Measurements from ENCODE around the gene GPA33. TPM values are rescaled to one million over a fixed set of nuclear protein-coding genes. Genes with fewer than 3 reads are reported as not detected.

Gene GPA33
- polyA plus RNA-seq, 1 donor (not counting 4 experiments of a cell fraction or from before 2014, with no cell fraction given): not detected

GRCh38 chr1:167110586-167110985 lies 20.4 kb upstream of the GPA33 start:
- H3K9ac ChIP-seq (ENCODE audit: control insufficient read depth, extremely low read depth, insufficient read depth, low read length): no peak overlapping the region
- no peaks in the 10 kb centered on the region for H3K79me2 ChIP-seq (ENCODE audit: control insufficient read depth, insufficient read depth, low read length)
- DNase-seq (ENCODE audit: low read depth, low spot score) (no peak), FAIRE-seq (no peak)
- peaks cover 3% of the 10 kb centered on the region for H3K4me1 ChIP-seq (ENCODE audit: control insufficient read depth, extremely low read depth, insufficient read depth, low read length)
- no peaks in the 10 kb centered on the region for H3K27me3 ChIP-seq (ENCODE audit: control insufficient read depth, extremely low read depth, insufficient read depth, low read length)
- no peak overlapping the region for H3K4me2 ChIP-seq (ENCODE audit: control insufficient read depth, extremely low read depth, insufficient read depth, low read depth, low read length)
- TF ChIP-seq CTCF (optimal IDR thresholded peaks at IDR 0.05 in 1 of 3, IDR thresholded peaks at IDR 0.05 in 1 of 3, conservative IDR thresholded peaks at IDR 0.05 in 1 of 3; ENCODE audit: extremely low read depth in 1 of 3, insufficient read depth in 2 of 3, low read length in 3 of 3) (no peak), EZH2 (IDR thresholded peaks at IDR 0.05; ENCODE audit: low read length) (no peak)
- H2AFZ ChIP-seq (ENCODE audit: control insufficient read depth, low read length): no peak overlapping the region
- no peaks in the 10 kb centered on the region for H3K36me3 ChIP-seq (ENCODE audit: control insufficient read depth in 2 of 2, extremely low read depth in 1 of 2, insufficient read depth in 2 of 2, low read length in 2 of 2)
- H4K20me1 ChIP-seq (ENCODE audit: control insufficient read depth, extremely low read depth, insufficient read depth, low read length): no peaks in the 10 kb centered on the region
- no peak overlapping the region for H3K27ac ChIP-seq (ENCODE audit: control insufficient read depth, insufficient read depth, low read length)
- no peak overlapping the region for H3K4me3 ChIP-seq (ENCODE audit: control insufficient read depth in 2 of 3, extremely low read depth in 1 of 3, insufficient read depth in 2 of 3, low read depth in 1 of 3, low read length in 3 of 3)
- no peaks in the 10 kb centered on the region for H3K9me3 ChIP-seq (ENCODE audit: control insufficient read depth, low read depth, low read length)
- dilution Hi-C loops (cut with MboI; ENCODE audit: extremely low pct_ligation_motif_present, low sequenced_read_pairs): no loop called here
- no peaks in the 10 kb centered on the region for H3K9me1 ChIP-seq (ENCODE audit: control insufficient read depth, extremely low read depth, insufficient read depth, low read length)

- TF ChIP-seq CTCF (optimal IDR thresholded peaks at IDR 0.05 in 1 of 3, IDR thresholded peaks at IDR 0.05 in 1 of 3, conservative IDR thresholded peaks at IDR 0.05 in 1 of 3; ENCODE audit: extremely low read depth in 1 of 3, insufficient read depth in 2 of 3, low read length in 3 of 3) (no peak), EZH2 (IDR thresholded peaks at IDR 0.05; ENCODE audit: low read length) (no peak)
- Histone ChIP-seq H3K79me2 (ENCODE audit: control insufficient read depth, insufficient read depth, low read length) (no peaks in the 10 kb centered on the region), H3K4me1 (ENCODE audit: control insufficient read depth, extremely low read depth, insufficient read depth, low read length) (peaks cover 3% of the 10 kb centered on the region), H3K4me2 (ENCODE audit: control insufficient read depth, extremely low read depth, insufficient read depth, low read depth, low read length) (no peak overlapping the region), H4K20me1 (ENCODE audit: control insufficient read depth, extremely low read depth, insufficient read depth, low read length) (no peaks in the 10 kb centered on the region), H3K27me3 (ENCODE audit: control insufficient read depth, extremely low read depth, insufficient read depth, low read length) (no peaks in the 10 kb centered on the region), H3K4me3 (ENCODE audit: control insufficient read depth in 2 of 3, extremely low read depth in 1 of 3, insufficient read depth in 2 of 3, low read depth in 1 of 3, low read length in 3 of 3) (no peak overlapping the region), H2AFZ (ENCODE audit: control insufficient read depth, low read length) (no peak overlapping the region), H3K36me3 (ENCODE audit: control insufficient read depth in 2 of 2, extremely low read depth in 1 of 2, insufficient read depth in 2 of 2, low read length in 2 of 2) (no peaks in the 10 kb centered on the region), H3K9ac (ENCODE audit: control insufficient read depth, extremely low read depth, insufficient read depth, low read length) (no peak overlapping the region), H3K9me1 (ENCODE audit: control insufficient read depth, extremely low read depth, insufficient read depth, low read length) (no peaks in the 10 kb centered on the region), H3K27ac (ENCODE audit: control insufficient read depth, insufficient read depth, low read length) (no peak overlapping the region), H3K9me3 (ENCODE audit: control insufficient read depth, low read depth, low read length) (no peaks in the 10 kb centered on the region)
- dilution Hi-C loops (cut with MboI; ENCODE audit: extremely low pct_ligation_motif_present, low sequenced_read_pairs): no loop called here
- FAIRE-seq: no peak
- no peak for DNase-seq (ENCODE audit: low read depth, low spot score)
These were observed 18.9 kb upstream of the GPA33 start for GRCh38 chr1:167109125-167109524.

All from keratinocyte (primary cell).